Activated naive CD4-positive, alpha-beta T cell treated with anti-CD3 and anti-CD28 coated beads for 36 hours (primary cell): ENCODE measurements around the gene CCDC63. TPM values are rescaled to one million over a fixed set of nuclear protein-coding genes. Genes with fewer than 3 reads are reported as not detected.

ENCODE experiments used
- CTCF ChIA-PET: fragments of 350-600 bp; sonication (Branson Sonifier 250); formaldehyde crosslinking; loops from one replicate; lab custom pipeline; 2021; ENCODE audit warnings: antibody characterized with exemption; lab: Charles Lee
- DNase-seq: peaks from one replicate; pipeline ENCODE4 v3.0.0-alpha.2; 2020
- H3K27ac Mint-ChIP-seq: one replicate; pipeline ENCODE4 v1.8.0; 2021; ENCODE audit warnings: mild to moderate bottlenecking, mixed read lengths
- H3K27me3 Mint-ChIP-seq: one replicate; pipeline ENCODE4 v1.8.0; 2021; ENCODE audit warnings: low read depth, mixed read lengths
- H3K36me3 Mint-ChIP-seq: one replicate; pipeline ENCODE4 v1.8.0; 2021; ENCODE audit warnings: low read depth, mixed read lengths
- H3K4me1 Mint-ChIP-seq: one replicate; pipeline ENCODE4 v1.8.0; 2021; ENCODE audit warnings: low read depth, mixed read lengths
- H3K4me3 Mint-ChIP-seq: one replicate; pipeline ENCODE4 v1.8.0; 2021; ENCODE audit warnings: mild to moderate bottlenecking, moderate library complexity, mixed read lengths
- H3K9me3 Mint-ChIP-seq: one replicate; pipeline ENCODE4 v1.8.0; 2021; ENCODE audit warnings: mixed read lengths
- intact Hi-C: fragments of 100-400 bp; cut with micrococcal nuclease; formaldehyde crosslinking; loops from one replicate; pipeline ENCODE4 v1.15.1; 2023
- total RNA-seq, 2 experiments: library from RNA; stranded (reverse); gene quantifications; one replicate each; pipeline ENCODE4 v1.2.3, GENCODE V29; 2021

CCDC63 gene
- total RNA-seq, 2 experiments from 2014 or later: not detected

DNA sequence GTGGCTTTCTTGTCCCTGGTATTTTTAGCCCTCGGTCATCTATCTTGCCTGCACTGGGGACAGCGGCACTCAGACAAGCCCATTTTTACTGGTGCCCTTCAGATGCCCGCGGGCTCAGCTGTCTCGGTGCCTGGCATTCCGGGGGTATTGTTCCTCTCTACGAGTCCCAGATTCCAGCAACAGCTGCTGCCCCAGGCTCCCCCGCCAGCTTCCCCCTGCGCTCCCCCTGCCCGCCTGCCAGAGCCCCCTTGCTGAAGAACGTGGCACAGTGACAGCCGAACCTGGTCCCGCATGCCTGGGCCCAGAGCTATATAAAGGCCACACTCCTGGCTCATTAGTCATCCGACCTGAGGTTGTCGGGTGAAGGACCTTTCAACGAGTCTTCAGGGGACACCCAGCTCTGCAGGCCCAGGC lies 84.5 kb downstream of the CCDC63 start:
- Mint-ChIP-seq H3K27me3 (peaks cover 4% of the 10 kb centered on the region), H3K4me3 (no peak overlapping the region), H3K9me3 (no peaks in the 10 kb centered on the region), H3K36me3 (no peaks in the 10 kb centered on the region), H3K27ac (no peak overlapping the region), H3K4me1 (no peaks in the 10 kb centered on the region)
- intact Hi-C loops: loop anchor here (10.0 kb wide), 1 partner anchor 93 kb away; no protein-coding TSS in a partner anchor
- CTCF ChIA-PET: interaction anchor here (1.9 kb wide), 1 partner anchor 10 kb away, joined by 5 read pairs; no protein-coding TSS in a partner anchor
- DNase-seq: no peak

DNA sequence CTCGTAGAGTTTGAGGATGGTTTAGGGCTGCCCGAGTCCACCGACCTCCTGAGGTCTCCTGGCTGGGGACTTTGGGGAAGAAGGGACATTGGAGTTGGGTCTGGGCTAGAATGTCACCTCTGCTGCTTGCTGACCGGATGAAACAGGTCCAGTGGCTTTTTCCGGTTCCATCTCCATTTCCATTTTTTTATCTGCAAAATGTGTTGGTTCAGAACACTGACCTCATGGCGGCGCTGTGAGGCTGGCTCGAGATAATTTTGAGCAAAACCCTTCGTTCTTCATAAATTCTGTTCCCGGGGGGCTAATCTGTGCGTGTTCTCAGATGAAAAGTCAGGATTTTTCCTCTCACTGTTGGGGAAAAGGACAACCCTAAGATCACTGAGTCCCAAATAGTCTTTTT lies 85.3 kb downstream of the CCDC63 start:
- H3K27ac Mint-ChIP-seq: no peak overlapping the region
- no peaks in the 10 kb centered on the region for H3K36me3 Mint-ChIP-seq
- CTCF ChIA-PET: interaction anchor here (0.9 to 1.9 kb wide), 2 partner anchors 9 to 390 kb away, joined by 3 to 5 read pairs; no protein-coding TSS in a partner anchor
- H3K27me3 Mint-ChIP-seq: peaks cover 8% of the 10 kb centered on the region
- intact Hi-C loops: loop anchor here (10.0 kb wide), 1 partner anchor 93 kb away; no protein-coding TSS in a partner anchor
- no peaks in the 10 kb centered on the region for H3K9me3 Mint-ChIP-seq
- H3K4me3 Mint-ChIP-seq: no peak overlapping the region
- DNase-seq: peak; percentile 42
- peaks cover 2% of the 10 kb centered on the region for H3K4me1 Mint-ChIP-seq

DNA sequence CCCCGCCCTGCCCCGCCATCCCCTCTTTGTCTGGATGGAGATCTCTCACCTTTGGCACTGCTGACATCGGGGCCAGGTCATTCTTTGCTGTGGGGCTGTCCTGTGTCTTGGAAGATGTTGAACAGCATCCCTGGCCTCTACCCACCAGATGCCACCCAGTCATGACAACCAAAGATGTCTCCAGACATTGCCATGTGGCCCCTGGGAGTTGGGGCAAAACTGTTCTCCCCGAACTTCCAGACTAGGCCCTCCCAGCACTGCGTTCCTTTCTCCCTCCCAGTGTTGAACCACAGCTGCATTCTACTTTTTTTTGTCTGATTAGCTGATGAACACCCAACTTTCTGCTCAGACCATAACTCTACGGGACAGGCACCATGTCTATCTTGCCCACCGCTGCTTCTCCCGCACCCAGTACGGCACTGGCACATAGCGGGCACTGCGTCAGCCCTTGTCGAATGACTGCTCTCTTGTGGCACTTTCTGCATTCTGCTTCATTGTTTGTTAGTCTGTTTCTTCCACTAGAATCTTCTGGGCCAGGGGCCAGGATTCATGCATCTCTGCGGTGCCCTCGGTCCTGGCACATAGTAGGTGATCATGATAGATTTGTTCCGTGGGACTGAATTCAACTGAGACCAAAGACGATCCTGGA lies 86.7 kb downstream of the CCDC63 start:
- intact Hi-C loops: loop anchor here (10.0 kb wide), 1 partner anchor 91 kb away; no protein-coding TSS in a partner anchor
- Mint-ChIP-seq H3K4me1 (peaks cover 7% of the 10 kb centered on the region), H3K4me3 (no peak overlapping the region), H3K9me3 (no peaks in the 10 kb centered on the region), H3K27ac (no peak overlapping the region), H3K27me3 (peaks cover 13% of the 10 kb centered on the region), H3K36me3 (no peaks in the 10 kb centered on the region)
- DNase-seq: no peak
- CTCF ChIA-PET: interaction anchor here (0.7 kb wide), 1 partner anchor 375 kb away, joined by 3 read pairs; no protein-coding TSS in a partner anchor

DNA sequence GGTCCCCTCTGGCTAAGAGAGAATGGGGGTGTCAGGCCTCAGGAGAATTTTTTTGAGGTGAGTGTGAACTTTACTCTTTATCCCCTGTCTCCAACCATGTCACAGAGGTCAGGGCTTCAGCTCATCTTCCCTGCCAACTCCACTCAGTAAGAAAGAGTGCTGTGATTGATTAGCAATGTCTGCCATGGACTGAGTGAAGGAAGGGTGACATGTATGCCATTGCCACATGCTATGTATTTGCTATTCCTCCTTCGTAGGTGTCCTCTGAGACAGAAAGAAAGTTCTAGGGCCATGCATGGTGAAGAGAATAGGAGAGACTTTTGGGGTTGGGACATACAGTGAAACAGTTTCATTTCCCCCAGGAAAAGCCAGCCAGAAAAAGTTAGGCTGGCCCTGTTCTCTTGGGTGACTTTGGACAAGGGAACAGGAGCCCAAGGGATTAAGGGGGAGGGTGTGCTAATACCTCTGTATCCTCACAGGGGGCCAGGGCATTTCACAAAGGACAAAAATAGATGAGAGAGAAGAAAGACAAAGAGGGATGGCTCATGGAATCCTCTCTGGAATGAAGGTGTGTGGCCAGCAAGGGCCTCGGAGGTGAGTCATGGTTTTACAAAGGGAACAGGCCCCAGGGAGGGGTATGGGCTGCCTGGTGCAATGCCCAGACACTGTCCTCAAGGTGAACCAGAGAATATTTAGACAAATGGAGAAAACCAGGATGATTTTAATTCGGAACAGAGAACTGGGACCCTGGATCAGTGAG lies 87.5 kb downstream of the CCDC63 start:
- Mint-ChIP-seq H3K27me3 (peaks cover 13% of the 10 kb centered on the region), H3K9me3 (no peaks in the 10 kb centered on the region), H3K36me3 (no peaks in the 10 kb centered on the region), H3K4me1 (peaks cover 7% of the 10 kb centered on the region), H3K4me3 (no peak overlapping the region), H3K27ac (no peak overlapping the region)
- CTCF ChIA-PET: no interaction called here
- no peak for DNase-seq
- intact Hi-C loops: loop anchor here (10.0 kb wide), 1 partner anchor 91 kb away; no protein-coding TSS in a partner anchor

DNA sequence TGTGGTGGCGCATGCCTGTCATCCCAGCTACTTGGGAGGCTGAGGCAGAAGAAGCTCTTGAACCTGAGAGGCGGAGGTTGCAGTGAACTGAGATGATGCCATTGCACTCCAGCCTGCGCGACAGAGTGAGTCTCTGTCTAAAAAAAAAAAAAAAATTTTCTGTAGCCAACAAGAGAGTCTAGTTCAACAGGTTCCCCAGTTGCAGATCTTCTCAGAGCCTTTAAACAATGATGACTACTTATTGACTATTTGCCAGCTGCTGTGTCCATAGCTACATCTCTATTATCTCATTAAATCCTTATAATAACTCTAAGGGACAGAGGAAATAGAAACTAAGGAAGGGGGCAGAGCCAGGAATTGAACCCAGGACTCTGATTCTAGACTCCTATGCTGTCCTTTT lies 88.8 kb downstream of the CCDC63 start:
- H3K4me1 Mint-ChIP-seq: peaks cover 7% of the 10 kb centered on the region
- DNase-seq: no peak
- no peak overlapping the region for H3K27ac Mint-ChIP-seq
- H3K27me3 Mint-ChIP-seq: peaks cover 13% of the 10 kb centered on the region
- intact Hi-C loops: loop anchor here (5.0 to 10.0 kb wide), 2 partner anchors 89 to 337 kb away; no protein-coding TSS in a partner anchor
- H3K4me3 Mint-ChIP-seq: no peak overlapping the region
- CTCF ChIA-PET: interaction anchor here (0.6 to 1.6 kb wide), 5 partner anchors 88 to 363 kb away, joined by 3 to 4 read pairs (median 3); no protein-coding TSS in a partner anchor
- H3K36me3 Mint-ChIP-seq: no peaks in the 10 kb centered on the region
- H3K9me3 Mint-ChIP-seq: no peaks in the 10 kb centered on the region

DNA sequence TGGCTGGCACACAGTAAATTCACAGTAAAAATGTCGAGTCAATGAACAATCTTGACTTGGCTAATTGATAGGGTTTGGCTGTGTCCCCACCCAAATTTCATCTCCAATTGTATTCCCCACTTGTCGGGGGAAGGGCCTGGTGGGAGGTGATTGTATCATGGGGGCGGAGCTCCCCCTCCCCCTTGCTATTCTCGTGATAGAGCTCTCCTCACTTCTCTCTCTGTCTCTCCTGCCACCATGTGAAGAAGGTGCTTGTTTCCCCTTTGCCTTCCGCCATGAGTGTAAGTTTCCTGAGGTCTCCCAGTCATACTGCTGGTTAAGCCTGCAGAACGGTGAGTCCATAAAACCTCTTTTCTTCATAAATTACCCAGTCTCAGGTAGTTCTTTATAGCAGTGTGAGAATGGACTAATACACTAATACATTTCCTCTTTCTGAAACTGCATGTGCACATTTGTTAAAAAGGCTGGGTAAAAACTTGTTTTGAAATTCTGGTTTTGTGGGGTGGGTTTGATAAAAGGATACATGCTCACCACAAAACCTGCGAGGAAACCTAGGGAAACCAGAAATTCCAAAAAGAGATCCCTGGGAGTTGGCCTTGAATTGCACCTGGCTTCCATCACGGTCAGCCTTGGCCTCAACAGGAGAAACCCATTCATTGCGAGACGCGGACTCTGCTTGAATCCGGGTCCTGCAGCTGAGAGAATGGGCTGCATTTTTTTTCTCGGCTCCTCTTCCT lies 89.7 kb downstream of the CCDC63 start:
- Mint-ChIP-seq H3K36me3 (no peaks in the 10 kb centered on the region), H3K27ac (no peak overlapping the region), H3K4me3 (no peak overlapping the region), H3K4me1 (peaks cover 7% of the 10 kb centered on the region), H3K27me3 (peaks cover 13% of the 10 kb centered on the region), H3K9me3 (no peaks in the 10 kb centered on the region)
- intact Hi-C loops: loop anchor here (1.0 to 10.0 kb wide), 5 partner anchors 42 to 377 kb away; no protein-coding TSS in a partner anchor
- CTCF ChIA-PET: interaction anchor here (0.9 to 1.6 kb wide), 5 partner anchors 13 to 382 kb away, joined by 3 to 5 read pairs (median 3); no protein-coding TSS in a partner anchor
- DNase-seq: no peak

DNA sequence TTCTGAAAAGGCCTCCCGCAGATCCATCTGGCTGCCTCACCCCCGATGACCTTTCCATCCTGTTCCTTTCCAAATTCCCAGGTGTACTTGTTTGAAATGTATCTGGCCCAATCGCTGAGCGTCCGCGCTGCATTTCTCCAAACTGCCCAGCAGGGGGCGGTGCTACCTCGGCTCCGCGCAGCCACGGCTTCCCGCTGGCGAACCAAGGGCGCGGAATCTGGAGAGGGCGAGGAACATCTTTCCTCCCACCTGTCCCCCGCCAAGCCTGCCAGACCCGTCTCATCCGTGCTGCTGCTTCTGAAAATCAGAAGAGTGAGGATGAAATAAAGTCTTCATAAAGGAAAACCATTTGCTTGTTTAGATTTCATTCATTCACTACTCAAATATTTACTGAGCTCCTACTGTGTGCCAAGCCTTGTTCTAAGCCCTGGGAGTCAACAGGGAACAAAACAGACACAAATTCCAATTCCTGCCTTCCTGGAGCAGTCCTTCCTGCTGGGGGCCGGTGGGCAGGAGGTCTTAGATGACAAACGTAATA lies 90.4 kb downstream of the CCDC63 start:
- Mint-ChIP-seq H3K4me1 (peaks cover 7% of the 10 kb centered on the region), H3K9me3 (no peaks in the 10 kb centered on the region), H3K4me3 (no peak overlapping the region), H3K27me3 (peaks cover 13% of the 10 kb centered on the region), H3K36me3 (no peaks in the 10 kb centered on the region), H3K27ac (no peak overlapping the region)
- peak; percentile 68 for DNase-seq
- intact Hi-C loops: loop anchor here (1.0 to 10.0 kb wide), 5 partner anchors 43 to 376 kb away; no protein-coding TSS in a partner anchor
- CTCF ChIA-PET: interaction anchor here (0.6 to 1.3 kb wide), 8 partner anchors 12 to 381 kb away, joined by 3 to 6 read pairs (median 4); no protein-coding TSS in a partner anchor

DNA sequence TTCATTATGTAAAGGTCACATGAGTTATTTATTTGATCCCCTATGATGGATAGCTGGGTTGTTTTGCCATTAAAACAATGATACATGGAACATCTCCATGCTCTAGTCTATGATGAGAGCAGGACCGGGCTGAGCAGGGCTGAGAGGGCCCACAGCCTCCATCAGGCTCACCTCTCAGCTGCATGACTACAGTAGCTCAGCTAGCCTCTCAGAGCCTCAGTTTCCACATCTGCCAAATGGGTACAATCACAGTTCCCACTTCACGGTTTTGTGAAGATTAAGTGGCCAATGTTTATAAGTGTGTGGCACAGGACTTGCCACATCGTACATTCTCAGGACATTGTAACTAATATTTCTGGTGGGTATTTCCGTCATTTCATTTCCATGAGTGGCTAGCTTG lies 93.5 kb downstream of the CCDC63 start:
- Mint-ChIP-seq H3K27ac (no peak overlapping the region), H3K27me3 (peaks cover 11% of the 10 kb centered on the region), H3K4me1 (peaks cover 7% of the 10 kb centered on the region), H3K4me3 (no peak overlapping the region), H3K9me3 (no peaks in the 10 kb centered on the region), H3K36me3 (no peaks in the 10 kb centered on the region)
- CTCF ChIA-PET: no interaction called here
- intact Hi-C loops: no loop called here
- no peak for DNase-seq

DNA sequence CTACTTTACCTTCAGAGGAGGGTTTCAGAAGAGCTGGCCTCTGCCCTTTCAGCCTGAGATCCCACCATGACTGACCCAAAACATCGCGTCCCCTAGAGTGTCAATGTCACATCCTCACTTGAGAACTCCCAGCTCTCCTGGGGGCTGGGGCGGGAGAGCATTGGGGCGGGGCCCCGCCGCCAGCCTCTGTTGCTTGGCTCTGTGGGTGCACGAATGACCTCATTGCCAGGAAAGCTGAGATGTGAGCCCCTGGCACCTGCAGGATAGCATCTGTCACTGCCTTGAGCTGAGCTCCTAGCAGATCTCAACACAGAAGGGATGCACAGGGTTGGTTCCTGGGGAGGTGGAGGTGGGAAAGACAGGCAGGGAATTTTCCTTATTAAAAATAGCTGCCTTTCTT lies 94.1 kb downstream of the CCDC63 start:
- no peak for DNase-seq
- H3K4me3 Mint-ChIP-seq: no peak overlapping the region
- intact Hi-C loops: no loop called here
- CTCF ChIA-PET: interaction anchor here (1.3 kb wide), 1 partner anchor 9 kb away, joined by 5 read pairs; no protein-coding TSS in a partner anchor
- H3K27ac Mint-ChIP-seq: no peak overlapping the region
- peaks cover 7% of the 10 kb centered on the region for H3K4me1 Mint-ChIP-seq
- peaks cover 11% of the 10 kb centered on the region for H3K27me3 Mint-ChIP-seq
- peaks cover 6% of the 10 kb centered on the region for H3K9me3 Mint-ChIP-seq
- H3K36me3 Mint-ChIP-seq: no peaks in the 10 kb centered on the region

DNA sequence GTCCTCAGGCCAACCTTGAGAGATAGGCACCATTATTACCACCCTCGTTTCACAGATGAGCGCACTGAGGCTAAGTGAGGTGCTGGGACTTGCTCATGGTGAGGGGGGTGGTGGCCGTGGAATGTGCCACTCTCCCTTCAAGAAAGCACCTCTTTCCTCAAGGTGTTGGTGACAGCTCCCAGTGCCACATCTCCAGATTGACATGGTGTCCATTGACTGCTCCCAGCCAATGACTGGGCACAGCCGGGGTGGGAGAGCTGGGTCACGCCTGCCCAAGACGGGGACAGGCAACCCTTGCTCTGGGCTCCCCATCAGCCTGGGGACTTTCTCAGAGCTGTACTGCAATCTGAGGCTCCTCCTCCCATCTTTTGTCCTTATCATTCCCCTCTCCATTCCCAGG lies 94.6 kb downstream of the CCDC63 start:
- Mint-ChIP-seq H3K4me1 (peaks cover 7% of the 10 kb centered on the region), H3K27ac (no peak overlapping the region), H3K9me3 (peaks cover 8% of the 10 kb centered on the region), H3K36me3 (no peaks in the 10 kb centered on the region), H3K4me3 (no peak overlapping the region), H3K27me3 (peaks cover 10% of the 10 kb centered on the region)
- no peak for DNase-seq
- CTCF ChIA-PET: interaction anchor here (1.3 kb wide), 1 partner anchor 10 kb away, joined by 5 read pairs; no protein-coding TSS in a partner anchor
- intact Hi-C loops: no loop called here

DNA sequence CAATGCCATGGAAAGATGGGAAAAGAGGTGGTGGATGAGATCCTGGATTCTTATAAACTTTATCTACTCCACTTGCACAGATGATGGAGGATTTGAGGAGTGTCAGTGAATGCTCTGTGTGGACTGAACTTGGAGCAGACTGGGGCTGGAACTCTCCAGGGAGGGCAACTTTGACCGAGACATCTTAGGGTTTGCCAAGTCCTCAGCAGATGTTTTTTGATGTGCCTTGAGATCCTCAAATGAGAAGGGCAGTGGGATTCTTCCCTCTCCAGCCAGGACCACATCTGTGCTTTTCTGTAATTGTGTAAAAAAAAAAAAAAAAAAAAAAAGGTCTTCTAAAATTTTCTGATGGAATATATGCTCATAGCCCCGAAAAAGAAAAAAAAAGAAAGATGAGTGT lies 96.6 kb downstream of the CCDC63 start:
- Mint-ChIP-seq H3K36me3 (no peaks in the 10 kb centered on the region), H3K27ac (no peak overlapping the region), H3K4me1 (no peaks in the 10 kb centered on the region), H3K27me3 (peaks cover 2% of the 10 kb centered on the region), H3K4me3 (no peak overlapping the region), H3K9me3 (peaks cover 15% of the 10 kb centered on the region)
- no peak for DNase-seq
- CTCF ChIA-PET: interaction anchor here (0.5 kb wide), 1 partner anchor 92 kb away, joined by 4 read pairs; no protein-coding TSS in a partner anchor
- intact Hi-C loops: no loop called here
